Testis (tissue), 2 donors: ENCODE data around the gene BRD3OS.

Experiments used
- POLR2A ChIP-seq: fragments of 450-650 bp; IDR thresholded peaks from one replicate; pipeline ENCODE4 v1.6.1; 2017; ENCODE audit warnings: antibody characterized with exemption, mild to moderate bottlenecking, moderate library complexity
- TF ChIP-seq, protein P1 (sequence below), 3 experiments: fragments of 450-650 bp in 2 of 3; fragments of 200-600 bp in 1 of 3; sonication (generic) in 1 of 3; IDR thresholded peaks; one replicate each; pipeline ENCODE4 v1.5.1; 2016 to 2019; ENCODE audit warnings: antibody characterized with exemption in 3 of 3, mild to moderate bottlenecking in 2 of 3, moderate library complexity in 1 of 3

DNA sequence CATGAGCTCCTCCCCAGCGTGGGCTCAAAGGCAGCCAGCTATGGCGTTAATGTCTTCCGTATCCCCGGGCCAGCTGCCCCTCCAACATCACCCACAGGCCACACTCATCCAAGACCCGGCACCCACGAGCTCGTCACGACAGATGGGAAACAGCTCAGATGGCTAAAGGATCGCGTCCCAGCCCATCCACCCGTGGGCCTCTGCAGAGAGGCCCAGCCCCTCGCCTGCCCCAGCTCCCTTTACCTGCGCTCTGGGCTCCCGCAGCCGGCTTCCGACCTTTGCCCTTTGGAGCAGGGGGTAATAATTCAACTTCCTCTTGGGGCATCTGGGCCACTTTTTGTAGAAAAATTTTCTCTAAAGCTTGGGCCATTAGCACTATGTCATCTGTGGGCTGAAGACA is 26.0 kb downstream of the BRD3OS start:
- TF ChIP-seq, protein P1, sequence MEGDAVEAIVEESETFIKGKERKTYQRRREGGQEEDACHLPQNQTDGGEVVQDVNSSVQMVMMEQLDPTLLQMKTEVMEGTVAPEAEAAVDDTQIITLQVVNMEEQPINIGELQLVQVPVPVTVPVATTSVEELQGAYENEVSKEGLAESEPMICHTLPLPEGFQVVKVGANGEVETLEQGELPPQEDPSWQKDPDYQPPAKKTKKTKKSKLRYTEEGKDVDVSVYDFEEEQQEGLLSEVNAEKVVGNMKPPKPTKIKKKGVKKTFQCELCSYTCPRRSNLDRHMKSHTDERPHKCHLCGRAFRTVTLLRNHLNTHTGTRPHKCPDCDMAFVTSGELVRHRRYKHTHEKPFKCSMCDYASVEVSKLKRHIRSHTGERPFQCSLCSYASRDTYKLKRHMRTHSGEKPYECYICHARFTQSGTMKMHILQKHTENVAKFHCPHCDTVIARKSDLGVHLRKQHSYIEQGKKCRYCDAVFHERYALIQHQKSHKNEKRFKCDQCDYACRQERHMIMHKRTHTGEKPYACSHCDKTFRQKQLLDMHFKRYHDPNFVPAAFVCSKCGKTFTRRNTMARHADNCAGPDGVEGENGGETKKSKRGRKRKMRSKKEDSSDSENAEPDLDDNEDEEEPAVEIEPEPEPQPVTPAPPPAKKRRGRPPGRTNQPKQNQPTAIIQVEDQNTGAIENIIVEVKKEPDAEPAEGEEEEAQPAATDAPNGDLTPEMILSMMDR (IDR thresholded peaks at IDR 0.05), result no peak
- TF ChIP-seq POLR2A, result no peak
